Central memory CD8-positive, alpha-beta T cell (primary cell): ENCODE results near the gene WNT3.

Experiments
- ATAC-seq: fragments of 150-1000 bp; cut with Tn5 transposase; replicated peaks from 2 replicates; pipeline ENCODE4 v1.10.0; 2022; ENCODE audit warnings: mild to moderate bottlenecking, moderate FRiP score, moderate number of reproducible peaks; ENCODE audit not compliant: poor library complexity, severe bottlenecking; ENCODE audit errors: extremely low read depth
- DNase-seq, 2 donors: peaks; one replicate each; pipeline ENCODE4 v3.0.0; 2021; ENCODE audit warnings: low spot score in 2 of 2
- H3K27ac Mint-ChIP-seq: one replicate; pipeline ENCODE4 v1.8.0; 2022; ENCODE audit warnings: low read depth, mild to moderate bottlenecking, moderate library complexity, mixed read lengths
- H3K27me3 Mint-ChIP-seq: one replicate; pipeline ENCODE4 v1.8.0; 2022; ENCODE audit warnings: mixed read lengths
- H3K36me3 Mint-ChIP-seq: one replicate; pipeline ENCODE4 v1.8.0; 2022; ENCODE audit warnings: mild to moderate bottlenecking, moderate library complexity, mixed read lengths; ENCODE audit not compliant: insufficient read depth
- H3K4me1 Mint-ChIP-seq: one replicate; pipeline ENCODE4 v1.8.0; 2022; ENCODE audit warnings: mixed read lengths
- H3K4me3 Mint-ChIP-seq: one replicate; pipeline ENCODE4 v1.8.0; 2022; ENCODE audit warnings: mild to moderate bottlenecking, moderate library complexity, mixed read lengths
- H3K9me3 Mint-ChIP-seq: one replicate; pipeline ENCODE4 v1.8.0; 2022; ENCODE audit warnings: mixed read lengths

Gene WNT3

DNA sequence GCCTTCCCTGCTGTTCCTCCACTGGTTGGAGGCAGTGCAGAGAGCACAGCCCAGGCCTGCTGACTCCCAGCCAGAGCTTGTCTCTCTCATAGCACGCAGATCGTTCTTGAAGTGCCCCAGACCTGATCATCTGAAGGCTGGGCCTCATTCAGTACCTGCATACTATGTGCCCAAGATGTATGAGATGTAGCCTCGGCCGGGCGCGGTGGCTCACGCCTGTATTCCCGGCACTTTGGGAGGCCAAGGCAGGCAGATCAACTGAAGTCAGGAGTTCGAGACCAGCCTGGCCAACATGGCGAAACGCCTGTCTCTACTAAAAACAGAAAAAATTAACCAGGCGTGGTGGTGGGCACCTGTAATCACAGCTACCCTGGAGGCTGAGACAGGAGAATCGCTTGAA, 31.0 kb downstream of the WNT3 start:
- H3K27me3 Mint-ChIP-seq = peaks cover 42% of the 10 kb centered on the region
- no peak for ATAC-seq
- no peaks in the 10 kb centered on the region for H3K36me3 Mint-ChIP-seq
- no peak overlapping the region for H3K4me3 Mint-ChIP-seq
- no peak overlapping the region for H3K27ac Mint-ChIP-seq
- DNase-seq = no peak
- H3K4me1 Mint-ChIP-seq = no peaks in the 10 kb centered on the region
- H3K9me3 Mint-ChIP-seq = no peaks in the 10 kb centered on the region

DNA sequence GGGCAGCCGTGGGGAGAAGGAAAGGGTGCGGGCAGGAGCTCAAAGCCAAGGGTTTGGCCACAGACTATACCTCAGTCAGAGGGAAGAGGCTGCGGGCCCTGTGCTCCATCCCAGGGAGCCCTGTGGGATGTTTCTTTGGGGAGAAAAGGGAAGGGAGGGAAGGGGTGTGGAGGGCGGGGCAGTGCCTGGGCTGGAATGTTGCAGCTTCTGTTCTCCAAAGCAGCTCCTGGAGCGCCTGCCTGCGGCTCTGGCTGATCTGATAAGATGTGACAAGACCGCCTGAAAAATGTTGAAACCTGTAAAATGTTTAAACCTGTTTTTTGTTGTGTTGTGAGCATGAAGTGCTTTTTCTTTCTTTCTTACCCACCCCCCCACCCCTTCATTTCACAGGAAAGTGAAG, 32.8 kb downstream of the WNT3 start:
- DNase-seq = no peak
- Mint-ChIP-seq H3K27me3 (peaks cover 28% of the 10 kb centered on the region), H3K27ac (no peak overlapping the region), H3K36me3 (no peaks in the 10 kb centered on the region), H3K4me1 (no peaks in the 10 kb centered on the region), H3K9me3 (no peaks in the 10 kb centered on the region), H3K4me3 (no peak overlapping the region)
- no peak for ATAC-seq

DNA sequence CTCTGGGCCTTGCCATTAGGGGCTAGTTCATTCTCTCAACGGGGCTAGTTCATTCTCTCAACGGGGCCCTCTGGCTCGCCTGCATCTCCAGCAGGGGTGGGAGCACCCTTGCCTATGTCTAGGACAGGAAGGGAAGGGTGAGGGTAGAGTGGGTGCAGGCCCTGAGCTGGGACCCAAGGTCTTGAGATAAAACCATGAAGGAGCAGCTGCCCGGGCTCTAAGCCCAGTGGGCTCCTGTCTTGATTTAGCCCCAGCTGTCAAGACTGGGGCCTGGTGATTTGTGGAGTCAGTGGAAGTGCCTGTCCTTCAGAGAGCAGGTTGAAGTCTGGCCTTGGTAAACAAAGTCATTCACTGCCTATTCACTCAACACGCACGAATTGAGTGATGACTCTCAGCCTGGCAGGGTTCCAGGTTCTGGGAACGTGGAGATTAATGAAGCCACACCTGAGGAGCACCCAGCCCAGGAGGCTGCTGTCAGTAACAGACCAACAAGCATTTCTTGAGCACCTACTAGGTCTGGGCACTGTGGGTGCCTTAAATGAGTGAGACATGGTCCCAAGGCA, 35.4 kb downstream of the WNT3 start:
- Mint-ChIP-seq H3K4me3 (no peak overlapping the region), H3K27me3 (peaks cover 32% of the 10 kb centered on the region), H3K36me3 (no peaks in the 10 kb centered on the region), H3K9me3 (no peaks in the 10 kb centered on the region), H3K4me1 (no peaks in the 10 kb centered on the region), H3K27ac (no peak overlapping the region)
- no peak for ATAC-seq
- no peak for DNase-seq

DNA sequence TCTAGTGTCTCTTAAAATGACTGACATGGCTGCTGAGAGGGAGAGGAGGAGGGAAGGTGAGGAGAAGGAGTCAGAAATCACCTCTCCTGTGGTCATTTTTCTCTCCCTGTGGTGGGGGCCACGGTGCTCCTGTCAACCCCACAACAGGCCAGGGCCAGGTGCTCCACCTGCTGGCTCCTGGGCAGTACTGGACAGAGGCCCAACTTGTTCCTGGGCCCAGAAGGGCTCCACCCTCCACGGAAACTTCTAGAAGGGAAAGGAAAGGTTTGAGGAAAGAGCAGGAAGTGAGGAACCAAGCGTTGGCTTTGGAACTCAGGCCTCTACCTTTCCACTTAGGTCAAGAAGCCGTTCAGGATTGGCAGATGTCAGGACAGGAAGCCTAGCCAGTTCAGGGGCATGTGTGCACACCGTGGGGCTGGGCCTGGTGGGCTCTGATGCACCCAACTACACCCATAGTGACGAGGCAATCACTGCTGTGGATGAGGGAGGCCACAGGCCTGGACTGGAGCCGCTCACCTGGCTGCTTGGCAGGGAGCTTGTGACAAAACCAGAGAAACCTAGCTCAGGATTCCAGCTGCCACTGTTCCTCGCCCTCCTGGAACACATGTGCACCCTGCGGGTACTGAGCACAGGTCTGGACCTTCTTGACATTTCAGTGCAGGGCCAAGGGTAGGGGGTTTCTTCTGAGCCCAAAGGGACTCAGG, 36.1 kb downstream of the WNT3 start:
- peaks cover 39% of the 10 kb centered on the region for H3K27me3 Mint-ChIP-seq
- no peak for ATAC-seq
- no peak overlapping the region for H3K4me3 Mint-ChIP-seq
- no peaks in the 10 kb centered on the region for H3K4me1 Mint-ChIP-seq
- H3K9me3 Mint-ChIP-seq = no peaks in the 10 kb centered on the region
- no peak for DNase-seq
- no peak overlapping the region for H3K27ac Mint-ChIP-seq
- no peaks in the 10 kb centered on the region for H3K36me3 Mint-ChIP-seq

DNA sequence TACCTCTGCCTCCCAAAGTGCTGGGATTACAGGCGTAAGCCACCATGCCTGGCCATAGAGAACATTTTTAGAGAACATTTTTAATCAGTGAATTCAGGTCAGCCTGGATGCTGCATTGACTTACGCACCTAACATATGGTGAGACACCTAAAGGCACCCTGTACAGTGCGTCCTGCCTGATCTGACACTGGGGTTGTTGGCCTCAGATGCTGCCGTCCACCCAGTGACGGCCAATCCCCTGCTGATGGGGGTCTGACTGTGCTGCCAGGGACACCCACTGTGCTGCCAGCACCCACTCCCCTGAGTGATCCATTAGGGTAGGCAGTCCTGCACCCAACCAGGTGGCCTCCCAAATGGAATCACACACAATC, 38.5 kb downstream of the WNT3 start:
- Mint-ChIP-seq H3K9me3 (no peaks in the 10 kb centered on the region), H3K36me3 (no peaks in the 10 kb centered on the region), H3K27ac (no peak overlapping the region), H3K27me3 (peaks cover 57% of the 10 kb centered on the region), H3K4me1 (no peaks in the 10 kb centered on the region), H3K4me3 (no peak overlapping the region)
- ATAC-seq = no peak
- DNase-seq = no peak

DNA sequence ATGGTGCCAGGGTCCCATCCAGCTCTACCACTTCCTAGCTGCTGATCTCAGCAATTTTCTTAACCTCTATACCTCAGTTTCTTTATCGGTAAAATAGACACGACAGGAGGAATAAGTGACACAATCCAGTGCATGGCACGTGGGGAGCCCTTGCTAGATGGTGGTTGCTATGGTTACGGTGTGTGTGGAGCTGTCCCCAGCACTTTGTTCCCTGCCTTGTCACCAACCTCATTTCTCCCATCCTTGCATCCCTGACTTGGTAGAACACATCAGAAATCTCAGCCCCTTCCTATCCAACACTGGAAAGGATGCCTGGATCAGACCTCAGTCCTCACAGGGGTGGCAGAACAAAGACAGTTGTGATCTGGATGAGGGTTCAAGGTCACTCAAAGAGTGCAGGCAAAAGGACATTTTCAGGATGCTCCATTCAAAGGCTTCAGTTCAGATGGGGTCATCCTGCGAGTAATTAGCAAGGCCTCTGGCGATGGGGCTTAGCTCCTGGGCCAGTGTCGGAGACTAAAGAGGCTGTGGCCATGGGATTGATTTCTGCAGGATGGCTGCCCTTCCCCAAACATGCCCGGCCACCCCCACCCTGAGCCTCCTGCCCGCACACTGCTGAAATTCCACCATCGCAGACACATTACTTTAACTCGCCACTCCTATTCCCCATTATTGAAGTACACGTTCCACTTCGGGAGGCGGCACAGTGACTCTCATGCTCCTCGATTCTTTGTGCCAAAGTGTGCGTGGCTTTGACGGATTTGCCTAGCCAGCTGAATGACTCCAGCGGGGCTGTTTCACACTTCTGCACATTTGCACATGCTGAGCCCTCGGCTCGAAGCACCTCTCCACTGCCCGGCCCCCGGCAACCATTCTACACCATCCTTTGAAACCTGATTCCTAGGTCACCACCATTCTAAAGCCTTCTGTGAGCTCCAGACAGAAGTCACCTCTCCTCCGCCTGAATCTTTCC, 40.3 kb downstream of the WNT3 start:
- ATAC-seq = no peak
- no peaks in the 10 kb centered on the region for H3K4me1 Mint-ChIP-seq
- no peaks in the 10 kb centered on the region for H3K9me3 Mint-ChIP-seq
- no peak overlapping the region for H3K27ac Mint-ChIP-seq
- H3K36me3 Mint-ChIP-seq = no peaks in the 10 kb centered on the region
- DNase-seq = no peak
- no peak overlapping the region for H3K4me3 Mint-ChIP-seq
- peaks cover 60% of the 10 kb centered on the region for H3K27me3 Mint-ChIP-seq

DNA sequence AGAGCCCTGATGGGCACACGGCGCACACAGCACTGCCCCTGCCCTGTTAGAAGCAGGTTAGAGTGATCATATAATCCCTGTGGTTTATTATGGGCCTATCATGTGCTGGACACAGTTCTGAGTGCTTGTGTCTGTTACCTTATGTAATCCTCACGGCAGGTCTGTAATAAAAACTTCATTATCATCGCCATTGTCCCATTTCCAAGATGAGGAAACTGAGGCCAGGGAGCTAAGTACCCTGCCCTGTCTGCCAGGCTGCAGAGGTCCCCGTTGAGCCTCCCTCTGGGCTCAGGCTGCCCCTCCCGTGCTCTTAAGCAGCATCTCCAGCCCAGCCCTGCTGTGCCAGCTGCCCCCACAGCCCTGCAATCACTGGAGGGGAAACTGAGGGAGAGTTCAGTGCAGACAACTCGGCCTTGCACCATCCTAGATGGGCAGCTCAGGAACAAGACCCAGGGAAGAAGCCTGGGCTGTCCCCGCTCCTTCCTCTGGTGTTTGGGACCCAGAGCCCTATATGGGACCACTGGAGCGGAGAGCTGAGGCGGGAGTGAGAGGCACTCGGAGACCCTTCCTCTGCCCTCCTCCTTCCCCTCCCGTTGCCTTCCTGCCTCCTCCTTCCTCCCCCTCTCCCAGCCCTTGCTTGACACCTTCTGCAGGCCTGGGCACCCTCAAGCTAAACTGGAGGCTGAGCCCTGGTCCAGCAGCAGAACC, 42.0 kb downstream of the WNT3 start:
- H3K27ac Mint-ChIP-seq = no peak overlapping the region
- no peaks in the 10 kb centered on the region for H3K36me3 Mint-ChIP-seq
- DNase-seq = no peak
- no peak overlapping the region for H3K4me3 Mint-ChIP-seq
- H3K4me1 Mint-ChIP-seq = no peaks in the 10 kb centered on the region
- H3K9me3 Mint-ChIP-seq = no peaks in the 10 kb centered on the region
- ATAC-seq = no peak
- H3K27me3 Mint-ChIP-seq = peaks cover 59% of the 10 kb centered on the region

DNA sequence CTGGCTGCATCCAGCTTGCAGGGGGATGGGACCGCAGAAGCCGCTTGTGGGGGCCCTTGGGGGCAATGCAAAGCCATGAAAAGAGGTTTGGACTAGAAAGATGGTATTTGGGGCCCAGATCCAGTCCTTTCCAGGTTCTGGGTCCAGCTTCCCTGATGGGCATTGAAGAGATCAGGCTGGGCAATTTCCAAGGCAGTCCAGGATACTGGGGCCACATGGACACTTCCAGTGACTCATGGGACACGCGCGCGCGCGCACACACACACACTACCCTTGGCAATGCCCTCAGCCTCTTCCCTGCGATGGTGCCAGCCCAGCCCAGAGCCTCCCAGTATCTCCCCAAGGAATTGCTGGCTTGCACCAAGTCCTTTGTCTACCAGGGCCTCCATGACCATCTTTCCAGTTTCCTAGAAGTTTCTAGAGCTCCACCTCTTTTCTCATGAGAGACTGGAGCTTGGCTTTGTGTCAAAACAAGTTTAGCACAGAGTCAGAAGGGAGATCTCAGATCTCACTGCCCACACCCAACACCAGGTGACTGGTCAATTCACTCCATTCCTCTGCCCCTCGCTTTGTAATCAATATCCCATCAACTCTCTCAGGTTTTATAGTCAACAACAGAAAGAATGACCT, 44.3 kb downstream of the WNT3 start:
- no peaks in the 10 kb centered on the region for H3K4me1 Mint-ChIP-seq
- no peaks in the 10 kb centered on the region for H3K9me3 Mint-ChIP-seq
- H3K27ac Mint-ChIP-seq = no peak overlapping the region
- no peaks in the 10 kb centered on the region for H3K36me3 Mint-ChIP-seq
- H3K27me3 Mint-ChIP-seq = peaks cover 61% of the 10 kb centered on the region
- DNase-seq (no peak), ATAC-seq (no peak)
- H3K4me3 Mint-ChIP-seq = no peak overlapping the region

DNA sequence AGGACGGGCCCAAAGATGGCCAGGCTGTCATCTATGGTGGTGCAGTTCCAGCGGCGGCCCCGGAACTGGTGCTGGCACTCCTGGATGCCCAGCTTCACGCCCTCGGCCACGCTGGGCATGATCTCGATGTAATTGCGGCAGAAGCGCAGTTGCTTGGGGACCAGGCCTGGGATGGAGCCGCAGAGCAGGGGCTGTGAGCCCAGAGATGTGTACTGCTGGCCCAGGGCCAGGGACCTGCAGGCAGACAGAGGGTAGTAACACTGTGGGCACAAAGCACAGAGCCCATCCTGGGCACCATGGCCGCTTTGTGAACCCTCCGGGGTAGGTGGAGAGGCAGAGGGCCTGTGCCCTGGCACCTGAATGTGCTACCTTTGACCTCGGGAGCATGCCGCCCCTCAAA, 44.8 kb downstream of the WNT3 start:
- H3K9me3 Mint-ChIP-seq = no peaks in the 10 kb centered on the region
- ATAC-seq (no peak), DNase-seq (no peak)
- H3K27me3 Mint-ChIP-seq = peaks cover 59% of the 10 kb centered on the region
- H3K27ac Mint-ChIP-seq = no peak overlapping the region
- no peak overlapping the region for H3K4me3 Mint-ChIP-seq
- no peaks in the 10 kb centered on the region for H3K4me1 Mint-ChIP-seq
- H3K36me3 Mint-ChIP-seq = no peaks in the 10 kb centered on the region

DNA sequence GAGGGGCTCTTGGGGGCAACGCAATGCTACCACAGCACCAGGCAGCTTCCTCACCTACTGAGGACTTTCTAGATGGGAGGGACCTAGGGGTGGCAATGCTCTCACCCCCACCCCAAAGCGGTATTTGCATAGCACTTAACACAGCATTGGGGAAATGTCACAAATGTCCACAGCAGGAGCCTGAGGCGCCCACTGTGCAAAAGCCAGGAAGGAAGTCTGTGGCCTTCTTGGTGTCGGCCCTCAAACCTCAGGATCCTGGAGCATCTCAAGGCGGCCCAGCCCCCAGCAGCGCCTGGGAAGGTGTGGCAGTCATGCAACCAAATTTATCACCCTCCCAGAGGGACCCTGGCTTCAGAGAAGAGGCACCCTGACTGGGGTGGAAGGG, 45.3 kb downstream of the WNT3 start:
- H3K27me3 Mint-ChIP-seq = peaks cover 54% of the 10 kb centered on the region
- ATAC-seq = no peak
- no peak overlapping the region for H3K27ac Mint-ChIP-seq
- H3K36me3 Mint-ChIP-seq = peaks cover 1% of the 10 kb centered on the region
- peak overlapping the region; percentile 72 for H3K4me3 Mint-ChIP-seq
- no peaks in the 10 kb centered on the region for H3K9me3 Mint-ChIP-seq
- DNase-seq = no peak
- no peaks in the 10 kb centered on the region for H3K4me1 Mint-ChIP-seq

DNA sequence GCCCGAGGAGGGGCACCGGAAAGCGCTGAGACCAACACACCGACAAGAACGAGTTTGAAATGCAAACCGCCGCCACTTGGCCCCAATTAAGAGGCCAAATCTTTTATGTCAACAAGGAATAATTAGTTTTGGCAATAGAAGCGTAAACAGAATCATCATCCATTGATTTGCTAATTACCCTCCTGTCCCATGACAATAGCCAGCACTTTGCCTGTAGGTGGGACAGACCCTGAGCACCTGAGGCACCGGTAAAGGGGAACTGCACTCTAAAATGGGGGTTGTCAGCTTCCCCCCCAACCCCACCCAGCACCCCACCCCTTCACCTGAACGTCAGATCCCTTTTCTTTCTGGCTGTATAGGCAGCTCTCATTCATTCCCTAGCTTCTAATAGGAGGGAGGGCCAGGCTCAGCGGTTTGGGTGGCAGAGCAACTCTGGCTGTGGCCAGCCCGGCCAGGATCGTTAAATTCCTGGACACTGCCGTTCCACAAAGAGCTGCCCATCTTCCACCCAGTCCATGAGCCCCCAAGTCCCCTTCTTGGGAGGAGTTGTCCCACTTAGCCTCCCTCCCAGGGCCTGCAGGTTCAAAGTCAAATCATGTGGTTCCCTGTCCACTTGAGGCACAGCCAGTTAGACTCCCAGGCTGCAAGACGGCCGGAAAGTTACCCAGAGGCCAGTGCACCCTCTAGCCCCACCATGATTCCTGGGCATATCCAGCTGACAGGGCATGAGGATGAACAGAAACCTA, 45.8 kb downstream of the WNT3 start:
- H3K27me3 Mint-ChIP-seq = peaks cover 48% of the 10 kb centered on the region
- H3K9me3 Mint-ChIP-seq = no peaks in the 10 kb centered on the region
- ATAC-seq (no peak), DNase-seq (no peak)
- peak overlapping the region; percentile 72 for H3K4me3 Mint-ChIP-seq
- no peaks in the 10 kb centered on the region for H3K4me1 Mint-ChIP-seq
- H3K27ac Mint-ChIP-seq = no peak overlapping the region
- peaks cover 1% of the 10 kb centered on the region for H3K36me3 Mint-ChIP-seq
